ENCODE data around the gene STOML2.

Gene STOML2

DNA sequence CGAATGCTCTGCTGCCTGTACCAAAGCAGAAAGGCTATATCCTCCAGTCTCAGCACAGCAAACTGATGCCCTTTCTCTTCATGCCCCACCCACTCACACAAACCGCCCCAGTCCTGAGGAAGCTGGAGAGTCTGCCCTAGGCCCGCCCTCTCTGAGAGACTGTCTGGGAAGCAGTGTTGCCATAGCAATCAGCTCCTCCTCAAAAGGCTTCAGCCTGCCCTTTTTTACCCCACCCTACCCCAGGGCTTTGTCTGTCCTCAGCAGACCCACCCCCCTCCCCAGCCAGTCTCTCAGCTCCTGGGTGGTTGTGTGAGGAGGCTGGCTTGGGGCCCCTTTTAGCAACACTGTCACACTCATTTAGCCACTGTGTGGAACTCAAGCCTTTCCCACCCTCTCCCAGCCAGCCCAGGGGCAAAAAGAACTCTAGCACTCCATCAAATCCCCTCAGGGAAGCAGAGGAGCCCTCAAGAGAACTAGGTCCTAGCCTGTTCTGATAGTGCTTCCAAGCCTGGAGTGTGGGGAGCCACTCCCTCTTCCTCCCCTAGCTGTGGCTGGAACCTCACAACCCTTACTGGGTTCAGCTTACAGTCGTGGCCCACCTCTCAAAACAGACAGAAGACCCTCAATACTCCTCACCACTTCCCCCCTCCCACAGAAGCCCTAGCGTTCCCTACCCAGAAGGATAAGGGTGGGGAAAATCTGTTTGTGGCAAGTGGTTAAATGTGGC, 11.3 kb upstream of the STOML2 start:
- no peaks in the 10 kb centered on the region for H3K9me3 Mint-ChIP-seq
- H3K27me3 Mint-ChIP-seq: no peaks in the 10 kb centered on the region
- DNase-seq: peak; percentile 47 to 65 (median 65)
- H3K27ac Mint-ChIP-seq: peak overlapping the region; percentile 94 to 98
- ATAC-seq (replicated peaks): peak; percentile 16
- H3K36me3 Mint-ChIP-seq (ENCODE audit: insufficient read depth): peaks cover 29% of the 10 kb centered on the region
- H3K4me3 Mint-ChIP-seq: peak overlapping the region; percentile 85 to 98
- H3K4me1 Mint-ChIP-seq (ENCODE audit: low read depth in 2 of 2): peaks cover 52 to 53% of the 10 kb centered on the region in 2 donors

DNA sequence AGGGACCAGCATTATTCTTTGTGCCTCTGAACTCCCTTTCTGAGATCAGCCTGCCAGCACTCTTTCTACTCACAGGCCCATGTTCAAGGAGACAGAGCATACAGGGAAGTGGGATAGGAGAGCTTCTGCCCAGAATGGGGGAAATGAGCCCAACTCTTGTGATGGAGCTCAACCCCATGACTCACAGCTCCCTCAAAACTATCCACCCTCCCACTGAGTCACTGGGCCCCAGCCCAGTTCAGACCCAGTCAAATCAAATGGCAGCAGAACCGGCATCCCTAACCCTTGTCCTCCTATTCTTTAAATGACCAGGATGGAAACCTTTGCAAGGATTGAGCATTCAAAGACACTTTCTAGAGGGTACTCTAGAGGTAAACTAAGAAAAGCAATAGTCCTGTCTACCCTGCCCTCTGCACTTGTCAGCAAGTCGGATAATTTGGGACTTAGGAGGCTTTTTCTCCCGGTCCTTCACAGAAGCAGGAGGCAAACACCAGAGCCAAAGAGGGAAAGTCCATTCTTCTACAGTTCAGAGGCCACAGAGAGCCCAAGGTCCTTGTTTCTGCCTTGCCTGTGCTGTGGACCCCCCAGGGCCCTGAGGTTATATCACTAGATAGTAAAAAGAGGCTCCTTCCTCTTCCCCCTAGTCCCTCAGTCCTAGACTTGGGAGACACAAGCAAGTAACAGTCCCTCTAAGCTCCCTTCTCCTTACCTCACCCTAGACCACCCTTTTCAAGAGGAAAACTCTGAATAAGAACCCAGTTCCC, 9.5 kb upstream of the STOML2 start:
- no peaks in the 10 kb centered on the region for H3K9me3 Mint-ChIP-seq
- peaks cover 53 to 55% of the 10 kb centered on the region in 2 donors for H3K4me1 Mint-ChIP-seq (ENCODE audit: low read depth in 2 of 2)
- H3K36me3 Mint-ChIP-seq (ENCODE audit: insufficient read depth): peaks cover 41% of the 10 kb centered on the region
- no peak for DNase-seq
- peak overlapping the region; percentile 77 to 82 for H3K4me3 Mint-ChIP-seq
- H3K27me3 Mint-ChIP-seq: no peaks in the 10 kb centered on the region
- no peak for ATAC-seq (replicated peaks)
- peak overlapping the region; percentile 90 to 95 for H3K27ac Mint-ChIP-seq

DNA sequence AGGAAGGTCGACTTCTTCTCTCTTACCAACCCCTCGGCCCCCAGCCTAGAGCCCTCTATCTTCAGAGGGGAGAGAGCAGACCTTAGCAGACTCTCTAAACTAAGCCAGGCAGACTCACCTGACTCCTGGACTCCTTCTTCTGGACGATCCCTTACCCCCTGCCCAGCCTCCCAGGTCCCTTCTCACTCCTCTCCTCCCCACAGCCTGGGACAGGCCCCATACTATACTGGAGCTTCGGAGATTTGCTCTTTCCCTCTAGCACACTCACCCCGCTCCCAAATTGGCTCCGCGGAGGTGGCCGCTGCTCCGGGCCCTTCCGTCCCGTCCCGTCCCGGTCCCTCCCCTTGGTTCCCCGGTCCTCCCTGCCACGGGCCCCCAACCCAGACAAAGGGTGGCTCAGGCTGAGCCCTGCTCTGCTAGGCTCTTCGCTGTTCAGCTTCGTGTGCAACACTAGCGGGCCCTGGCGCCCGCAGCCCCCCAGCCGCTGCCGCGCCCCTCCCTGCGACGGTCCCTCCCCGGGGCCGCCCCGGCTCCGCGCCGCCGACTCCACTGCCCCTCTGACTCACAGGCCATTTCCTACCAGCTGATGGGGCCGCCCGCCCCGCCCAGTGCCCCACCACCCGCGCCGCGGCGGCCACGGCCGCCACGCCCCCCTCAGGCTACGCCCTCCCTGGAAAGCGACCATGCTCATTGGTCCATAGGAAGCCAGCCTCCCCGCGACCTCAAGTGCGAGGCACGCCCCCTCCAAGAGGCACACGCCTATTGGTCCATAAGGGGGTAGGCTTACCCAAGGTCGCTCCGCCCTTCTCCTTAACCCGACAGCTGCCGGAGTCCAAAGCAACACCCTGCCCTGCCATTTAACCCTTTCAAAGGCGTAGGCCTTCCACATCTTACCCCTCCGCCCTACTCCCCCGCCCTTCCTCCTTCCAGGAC, 8.3 kb upstream of the STOML2 start:
- ATAC-seq (replicated peaks) (peak; percentile 65), DNase-seq (peak; percentile 87 to 93 (median 91))
- Mint-ChIP-seq H3K4me1 (ENCODE audit: low read depth in 2 of 2) (peaks cover 48 to 50% of the 10 kb centered on the region in 2 donors), H3K27ac (peak overlapping the region; percentile 90 to 95), H3K9me3 (no peaks in the 10 kb centered on the region), H3K4me3 (peak overlapping the region; percentile 77 to 82), H3K36me3 (ENCODE audit: insufficient read depth) (peaks cover 41% of the 10 kb centered on the region), H3K27me3 (no peaks in the 10 kb centered on the region)

DNA sequence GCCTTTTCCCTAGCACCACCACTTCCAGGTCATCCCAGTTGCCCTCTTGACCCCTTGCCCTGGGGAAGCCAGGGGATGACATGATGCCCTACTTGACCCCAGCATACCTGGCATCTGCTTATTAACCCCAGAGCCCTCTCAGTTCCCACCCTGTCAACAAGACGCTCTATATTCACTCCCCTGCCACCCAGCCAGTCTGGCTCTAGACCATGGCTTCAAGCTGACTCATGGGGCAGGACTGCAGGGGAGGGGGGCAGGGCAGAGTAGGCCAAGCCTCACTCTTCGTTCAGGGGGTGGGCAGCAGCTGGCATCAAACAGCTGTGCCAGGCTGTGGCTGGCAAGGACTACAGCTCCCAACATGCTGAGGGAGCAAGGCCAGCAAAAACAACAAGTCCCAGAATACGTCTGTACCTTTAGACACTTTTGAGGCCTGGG, 7.4 kb upstream of the STOML2 start:
- Mint-ChIP-seq H3K27ac (peak overlapping the region in 1 of 2 donors; percentile 21), H3K4me3 (peak overlapping the region; percentile 77 to 82), H3K27me3 (no peaks in the 10 kb centered on the region), H3K9me3 (no peaks in the 10 kb centered on the region), H3K36me3 (ENCODE audit: insufficient read depth) (peaks cover 37% of the 10 kb centered on the region), H3K4me1 (ENCODE audit: low read depth in 2 of 2) (peaks cover 38 to 43% of the 10 kb centered on the region in 2 donors)
- no peak for ATAC-seq (replicated peaks)
- DNase-seq: no peak

DNA sequence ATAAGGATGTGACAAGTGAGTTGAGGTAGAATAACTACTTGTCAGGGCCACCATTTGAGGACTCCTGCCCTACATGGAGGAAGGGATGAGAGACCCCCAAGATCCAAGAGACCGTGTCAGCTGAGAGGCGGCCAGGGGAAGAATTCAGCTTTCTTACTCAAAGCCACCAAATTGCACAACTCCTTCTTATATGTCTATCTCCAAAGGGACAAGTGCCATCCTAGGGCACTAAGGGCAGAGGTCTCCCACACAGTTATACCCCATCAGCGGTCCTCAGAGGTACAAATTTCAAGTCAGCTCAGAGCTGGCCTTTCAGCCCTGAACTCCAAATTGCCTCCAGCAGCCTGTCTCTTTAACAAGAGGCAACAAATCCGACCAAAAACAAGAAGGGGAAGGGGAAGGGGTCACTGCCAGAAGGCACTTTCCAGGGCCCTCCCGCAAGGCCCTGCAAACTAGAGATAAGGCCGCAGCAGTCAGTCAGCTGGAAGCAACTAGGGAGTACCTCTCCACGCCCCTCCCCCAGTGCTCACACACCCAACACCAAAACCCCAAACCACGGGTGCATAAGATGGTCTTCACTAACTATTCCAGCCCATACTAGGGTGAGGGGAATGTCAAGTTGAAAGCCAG, 6.1 kb upstream of the STOML2 start:
- no peaks in the 10 kb centered on the region for H3K9me3 Mint-ChIP-seq
- H3K27me3 Mint-ChIP-seq: no peaks in the 10 kb centered on the region
- ATAC-seq (replicated peaks) (no peak), DNase-seq (no peak)
- H3K4me3 Mint-ChIP-seq: no peak overlapping the region
- peaks cover 26% of the 10 kb centered on the region for H3K36me3 Mint-ChIP-seq (ENCODE audit: insufficient read depth)
- peak overlapping the region in 1 of 2 donors; percentile 21 for H3K27ac Mint-ChIP-seq
- H3K4me1 Mint-ChIP-seq (ENCODE audit: low read depth in 2 of 2): peaks cover 27 to 31% of the 10 kb centered on the region in 2 donors

DNA sequence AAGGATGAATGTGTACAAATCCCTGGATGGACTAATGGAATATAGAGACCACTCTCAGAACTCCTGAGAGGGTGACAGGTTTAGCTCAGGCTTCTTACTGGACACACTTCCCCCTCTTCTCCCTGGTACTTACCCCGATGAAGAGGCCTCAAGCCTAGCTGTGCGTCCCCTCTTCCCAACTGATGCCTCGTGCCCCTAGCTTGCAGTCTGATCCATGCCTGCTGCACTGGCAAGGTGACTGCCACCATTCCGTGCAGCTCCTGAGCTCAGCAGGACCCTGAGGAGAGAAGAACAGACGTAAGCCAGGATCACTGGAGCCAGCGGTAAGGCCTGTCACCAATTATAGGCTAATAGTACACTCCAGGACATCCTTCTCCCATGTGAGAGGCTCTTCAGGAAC, 5.5 kb upstream of the STOML2 start:
- Mint-ChIP-seq H3K9me3 (no peaks in the 10 kb centered on the region), H3K27me3 (no peaks in the 10 kb centered on the region), H3K4me1 (ENCODE audit: low read depth in 2 of 2) (peaks cover 24 to 28% of the 10 kb centered on the region in 2 donors), H3K4me3 (no peak overlapping the region), H3K36me3 (ENCODE audit: insufficient read depth) (peaks cover 29% of the 10 kb centered on the region), H3K27ac (no peak overlapping the region)
- ATAC-seq (replicated peaks) (no peak), DNase-seq (no peak)

DNA sequence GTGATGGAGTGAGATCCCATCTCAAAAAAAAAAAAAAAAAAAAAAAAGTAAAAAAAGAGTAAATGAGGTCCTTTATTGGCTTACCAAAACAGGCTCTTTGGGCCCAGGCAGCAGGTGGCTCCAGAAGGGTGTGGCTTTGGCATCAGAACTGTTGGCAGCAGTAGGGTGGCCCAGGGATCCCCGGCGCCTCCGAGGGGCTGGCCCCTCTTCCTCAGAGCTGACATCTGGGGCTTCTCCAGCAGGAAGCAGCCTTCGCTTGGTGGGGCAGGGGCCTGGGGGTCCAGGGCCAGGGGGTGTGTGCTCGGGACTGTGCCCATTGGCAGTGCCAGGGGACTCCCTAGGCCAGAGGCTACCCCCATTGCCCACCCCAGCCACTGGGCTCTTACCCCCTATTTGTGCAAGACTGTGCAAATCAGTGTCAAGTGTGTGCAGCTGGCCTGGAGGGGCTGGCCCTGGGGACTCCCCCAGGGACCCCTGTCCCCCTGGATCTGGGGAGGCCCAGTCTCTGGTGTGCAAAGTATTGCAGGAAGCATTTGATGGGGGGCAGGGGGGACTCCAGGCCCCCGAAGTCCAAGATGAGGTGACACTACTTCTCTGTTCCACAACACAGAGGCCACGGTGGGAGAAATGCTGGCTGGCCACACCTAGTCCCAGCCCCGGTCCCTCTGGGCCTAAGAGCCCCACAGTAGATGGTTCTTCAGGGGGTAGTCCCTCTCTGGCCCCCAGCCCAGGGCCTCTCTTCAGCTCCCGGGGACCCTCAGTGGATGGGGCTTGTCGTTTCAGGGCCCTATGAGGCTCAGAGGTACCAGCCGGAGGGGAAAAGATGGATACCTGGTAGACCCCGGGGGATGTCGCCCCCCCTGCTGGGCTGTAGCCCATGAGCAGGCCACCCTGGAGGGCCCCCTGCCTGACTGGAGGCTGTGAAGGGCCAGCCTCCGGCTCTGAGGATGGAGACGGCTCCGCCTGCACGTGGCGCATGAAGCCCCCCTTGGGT, 4.7 kb upstream of the STOML2 start:
- no peaks in the 10 kb centered on the region for H3K27me3 Mint-ChIP-seq
- no peak overlapping the region for H3K4me3 Mint-ChIP-seq
- peaks cover 28 to 37% of the 10 kb centered on the region in 2 donors for H3K4me1 Mint-ChIP-seq (ENCODE audit: low read depth in 2 of 2)
- ATAC-seq (replicated peaks) (no peak), DNase-seq (no peak)
- no peaks in the 10 kb centered on the region for H3K9me3 Mint-ChIP-seq
- peaks cover 36% of the 10 kb centered on the region for H3K36me3 Mint-ChIP-seq (ENCODE audit: insufficient read depth)
- no peak overlapping the region for H3K27ac Mint-ChIP-seq

DNA sequence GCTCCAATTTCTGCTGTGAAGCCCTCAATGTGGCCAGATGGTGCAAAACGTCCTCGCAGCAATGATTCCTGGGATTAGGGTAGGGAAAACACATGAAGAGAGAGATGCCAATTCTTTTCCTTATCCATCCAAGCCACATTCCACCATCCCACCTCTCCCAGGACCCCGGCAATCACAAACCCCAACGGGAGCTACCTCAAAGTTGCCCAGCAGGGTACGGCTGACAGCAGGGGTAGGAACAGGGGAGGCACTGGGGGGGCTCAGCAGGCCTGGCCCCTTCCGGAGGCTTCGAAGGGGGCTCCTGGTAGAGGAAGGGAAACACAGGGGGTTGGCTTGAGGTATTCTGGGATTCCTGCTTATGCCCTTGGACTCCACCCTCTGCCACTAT, 3.4 kb upstream of the STOML2 start:
- H3K36me3 Mint-ChIP-seq (ENCODE audit: insufficient read depth): peaks cover 44% of the 10 kb centered on the region
- peaks cover 30 to 39% of the 10 kb centered on the region in 2 donors for H3K4me1 Mint-ChIP-seq (ENCODE audit: low read depth in 2 of 2)
- DNase-seq: no peak
- ATAC-seq (replicated peaks): no peak
- no peaks in the 10 kb centered on the region for H3K9me3 Mint-ChIP-seq
- no peaks in the 10 kb centered on the region for H3K27me3 Mint-ChIP-seq
- no peak overlapping the region for H3K4me3 Mint-ChIP-seq
- peak overlapping the region in 1 of 2 donors; percentile 86 for H3K27ac Mint-ChIP-seq

DNA sequence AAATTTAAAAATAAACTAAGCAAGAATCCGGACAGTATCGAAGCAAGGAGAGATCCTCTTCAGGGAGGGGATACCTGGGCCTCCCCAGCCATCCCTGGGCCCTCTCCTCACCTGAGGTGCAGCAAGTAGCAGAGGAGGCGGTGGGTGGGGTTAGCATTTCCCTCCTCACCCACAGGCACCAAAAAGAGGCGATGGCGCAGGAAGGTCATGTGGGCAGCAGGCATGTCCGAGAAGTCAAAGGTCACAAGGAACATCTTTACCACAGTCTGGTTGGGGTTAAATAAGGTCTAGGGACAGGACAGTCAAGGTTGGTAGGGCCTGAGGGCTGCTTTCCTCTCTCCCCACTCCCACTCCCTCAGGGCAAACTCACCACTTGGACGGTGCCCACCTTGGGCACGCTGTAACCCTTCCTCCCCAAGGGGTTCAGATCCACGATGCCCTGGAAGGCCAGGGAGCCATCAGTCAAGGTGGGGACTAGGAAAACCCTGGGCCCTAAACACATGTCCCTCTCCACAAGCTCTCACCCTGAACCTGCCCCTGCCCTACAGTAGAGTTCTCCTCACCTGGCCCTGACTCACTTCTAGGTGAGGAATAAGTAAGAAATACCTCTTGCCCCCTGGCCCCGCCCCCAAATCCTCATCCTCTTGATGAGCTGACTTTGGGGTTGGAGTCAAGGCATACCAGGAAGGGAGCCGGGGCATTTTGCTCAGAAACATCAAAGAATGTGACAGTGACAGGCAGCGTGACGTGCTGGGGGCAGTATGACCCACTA, 2.8 kb upstream of the STOML2 start:
- no peak for DNase-seq
- peaks cover 48% of the 10 kb centered on the region for H3K36me3 Mint-ChIP-seq (ENCODE audit: insufficient read depth)
- H3K4me1 Mint-ChIP-seq (ENCODE audit: low read depth in 2 of 2): peaks cover 28 to 38% of the 10 kb centered on the region in 2 donors

DNA sequence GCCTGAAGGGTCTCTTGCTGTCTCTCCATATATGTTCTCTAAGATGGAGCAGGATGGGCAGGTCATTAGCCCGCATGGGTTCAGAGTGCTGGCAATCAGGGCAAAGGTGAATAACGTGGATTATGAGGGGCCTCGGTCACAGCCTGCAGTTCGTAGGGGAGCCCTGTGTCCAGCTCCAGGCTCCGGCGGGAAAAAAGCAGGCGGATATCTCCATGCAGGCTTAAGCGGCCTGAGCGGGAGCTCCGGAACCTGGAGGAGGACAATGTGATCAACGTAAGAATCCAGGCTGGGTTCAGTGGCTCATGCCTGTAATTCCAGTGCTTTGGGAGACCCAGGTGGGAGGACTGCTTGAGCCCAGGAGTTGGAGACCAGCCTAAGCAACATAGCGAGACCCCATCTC, 2.2 kb upstream of the STOML2 start:
- H3K27ac Mint-ChIP-seq: no peak overlapping the region

More for the DNA sequence above, 2.8 kb upstream of the STOML2 start:
- H3K27ac Mint-ChIP-seq: peak overlapping the region in 1 of 2 donors; percentile 86
- no peak overlapping the region for H3K4me3 Mint-ChIP-seq
- ATAC-seq (replicated peaks): no peak
- H3K27me3 Mint-ChIP-seq: no peaks in the 10 kb centered on the region
- no peaks in the 10 kb centered on the region for H3K9me3 Mint-ChIP-seq

DNA sequence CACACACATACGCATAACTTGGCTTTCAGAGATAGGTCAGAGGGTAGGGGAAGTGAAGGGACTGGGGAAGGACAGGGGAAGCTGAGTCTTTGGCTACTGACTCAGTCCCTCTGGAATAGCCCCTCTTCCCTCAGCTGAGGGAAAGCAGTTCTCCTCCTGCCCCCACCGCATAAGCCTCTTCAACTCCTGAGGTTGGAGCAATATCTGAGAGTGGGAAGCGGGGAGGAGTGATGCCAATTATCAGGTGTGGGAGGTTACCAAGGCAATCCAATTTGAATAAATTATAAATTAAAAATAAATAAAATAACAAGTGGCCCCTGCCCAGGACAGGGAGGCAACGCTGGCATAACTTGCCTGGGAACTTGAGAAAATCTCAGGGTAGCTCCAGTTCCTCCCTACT, 1.7 kb upstream of the STOML2 start:
- Mint-ChIP-seq H3K27ac (peak overlapping the region; percentile 96 to 98), H3K9me3 (no peaks in the 10 kb centered on the region), H3K4me3 (no peak overlapping the region), H3K4me1 (ENCODE audit: low read depth in 2 of 2) (peaks cover 26 to 32% of the 10 kb centered on the region in 2 donors), H3K27me3 (no peaks in the 10 kb centered on the region), H3K36me3 (ENCODE audit: insufficient read depth) (peaks cover 48% of the 10 kb centered on the region)
- ATAC-seq (replicated peaks) (no peak), DNase-seq (no peak)

More for the DNA sequence above, 2.2 kb upstream of the STOML2 start:
- no peaks in the 10 kb centered on the region for H3K27me3 Mint-ChIP-seq
- DNase-seq (no peak), ATAC-seq (replicated peaks) (no peak)
- H3K4me3 Mint-ChIP-seq: no peak overlapping the region
- peaks cover 48% of the 10 kb centered on the region for H3K36me3 Mint-ChIP-seq (ENCODE audit: insufficient read depth)
- H3K4me1 Mint-ChIP-seq (ENCODE audit: low read depth in 2 of 2): peaks cover 26 to 36% of the 10 kb centered on the region in 2 donors
- no peaks in the 10 kb centered on the region for H3K9me3 Mint-ChIP-seq
